Tibial nerve (tissue), 4 donors: ENCODE data around the gene DHX16.

Experiments used
- EP300 ChIP-seq, 2 donors: sonication (generic); formaldehyde crosslinking; IDR thresholded peaks; one replicate each; pipeline ENCODE4 v1.6.1; 2017; ENCODE audit warnings: antibody characterized with exemption in 2 of 2, mild to moderate bottlenecking in 1 of 2
- POLR2A ChIP-seq, 2 donors: fragments of 450-650 bp; IDR thresholded peaks; one replicate each; pipeline ENCODE4 v1.6.1; 2017; ENCODE audit warnings: antibody characterized with exemption in 2 of 2, mild to moderate bottlenecking in 2 of 2, moderate library complexity in 2 of 2
- TF ChIP-seq, protein P1 (sequence below), 5 experiments: fragments of 200-600 bp in 3 of 5; fragments of 450-650 bp in 2 of 5; sonication (generic) in 3 of 5; IDR thresholded peaks; one replicate each; pipeline ENCODE4 v1.5.1; 2016 to 2019; ENCODE audit warnings: antibody characterized with exemption in 5 of 5, mild to moderate bottlenecking in 3 of 5, moderate library complexity in 2 of 5

GRCh38 chr6:30720738-30721197 lies 48.0 kb upstream of the DHX16 start:
- no peak for TF ChIP-seq EP300 (IDR thresholded peaks at IDR 0.05)
- TF ChIP-seq POLR2A (IDR thresholded peaks at IDR 0.05), result no peak
- TF ChIP-seq, protein P1, sequence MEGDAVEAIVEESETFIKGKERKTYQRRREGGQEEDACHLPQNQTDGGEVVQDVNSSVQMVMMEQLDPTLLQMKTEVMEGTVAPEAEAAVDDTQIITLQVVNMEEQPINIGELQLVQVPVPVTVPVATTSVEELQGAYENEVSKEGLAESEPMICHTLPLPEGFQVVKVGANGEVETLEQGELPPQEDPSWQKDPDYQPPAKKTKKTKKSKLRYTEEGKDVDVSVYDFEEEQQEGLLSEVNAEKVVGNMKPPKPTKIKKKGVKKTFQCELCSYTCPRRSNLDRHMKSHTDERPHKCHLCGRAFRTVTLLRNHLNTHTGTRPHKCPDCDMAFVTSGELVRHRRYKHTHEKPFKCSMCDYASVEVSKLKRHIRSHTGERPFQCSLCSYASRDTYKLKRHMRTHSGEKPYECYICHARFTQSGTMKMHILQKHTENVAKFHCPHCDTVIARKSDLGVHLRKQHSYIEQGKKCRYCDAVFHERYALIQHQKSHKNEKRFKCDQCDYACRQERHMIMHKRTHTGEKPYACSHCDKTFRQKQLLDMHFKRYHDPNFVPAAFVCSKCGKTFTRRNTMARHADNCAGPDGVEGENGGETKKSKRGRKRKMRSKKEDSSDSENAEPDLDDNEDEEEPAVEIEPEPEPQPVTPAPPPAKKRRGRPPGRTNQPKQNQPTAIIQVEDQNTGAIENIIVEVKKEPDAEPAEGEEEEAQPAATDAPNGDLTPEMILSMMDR (IDR thresholded peaks at IDR 0.05), result no peak
